SK-N-SH treated with all-trans-retinoic acid at 6 μM for 48 hours (cell line): Measurements from ENCODE around the gene TRIM37.

Experiments used
- ARNTL ChIP-seq: fragments of 450-650 bp; formaldehyde crosslinking; IDR thresholded peaks from 2 replicates; pipeline ENCODE4 v1.5.0; 2020; ENCODE audit warnings: low read depth, mild to moderate bottlenecking, moderate library complexity, borderline replicate concordance
- CREB5 ChIP-seq: fragments of 250-450 bp; sonication (Bioruptor Pico); IDR thresholded peaks from 2 replicates; pipeline ENCODE4 v1.5.1; 2020; ENCODE audit warnings: low read depth, mild to moderate bottlenecking, moderate library complexity
- CSDC2 ChIP-seq: fragments of 250-450 bp; sonication (Bioruptor Pico); IDR thresholded peaks from 2 replicates; pipeline ENCODE4 v1.5.0; 2020; ENCODE audit warnings: mild to moderate bottlenecking, moderate library complexity
- CSRNP3 ChIP-seq: fragments of 250-450 bp; sonication (Bioruptor Pico); IDR thresholded peaks from 2 replicates; pipeline ENCODE4 v1.5.1; 2021; ENCODE audit warnings: mild to moderate bottlenecking, moderate library complexity
- GLIS3 ChIP-seq: fragments of 250-450 bp; sonication (Bioruptor Pico); IDR thresholded peaks from 2 replicates; pipeline ENCODE4 v1.5.0; 2020; ENCODE audit warnings: mild to moderate bottlenecking, moderate library complexity
- PATZ1 ChIP-seq: fragments of 250-450 bp; sonication (Bioruptor Pico); IDR thresholded peaks from 2 replicates; pipeline ENCODE4 v1.8.0; 2020; ENCODE audit warnings: mild to moderate bottlenecking, moderate library complexity, borderline replicate concordance
- PPARA ChIP-seq: fragments of 250-450 bp; sonication (Bioruptor Pico); IDR thresholded peaks from 2 replicates; pipeline ENCODE4 v1.5.0; 2020; ENCODE audit warnings: mild to moderate bottlenecking, borderline replicate concordance
- RARB ChIP-seq: fragments of 250-450 bp; sonication (Bioruptor Pico); IDR thresholded peaks from 2 replicates; pipeline ENCODE4 v1.8.0; 2021; ENCODE audit warnings: mild to moderate bottlenecking, moderate library complexity
- TCF4 ChIP-seq: fragments of 250-450 bp; sonication (Bioruptor Pico); IDR thresholded peaks from 2 replicates; pipeline ENCODE4 v1.8.0; 2021; ENCODE audit warnings: mild to moderate bottlenecking, moderate library complexity, borderline replicate concordance
- ZC3H10 ChIP-seq: fragments of 250-450 bp; sonication (Bioruptor Pico); IDR thresholded peaks from 2 replicates; pipeline ENCODE4 v1.5.1; 2021; ENCODE audit warnings: mild to moderate bottlenecking, moderate library complexity
- ZFP3 ChIP-seq: fragments of 250-450 bp; sonication (Bioruptor Pico); IDR thresholded peaks from 2 replicates; pipeline ENCODE4 v1.5.0; 2020; ENCODE audit warnings: mild to moderate bottlenecking, moderate library complexity
- ZFP30 ChIP-seq: fragments of 450-650 bp; formaldehyde crosslinking; IDR thresholded peaks from 2 replicates; pipeline ENCODE4 v1.5.0; 2022; ENCODE audit warnings: mild to moderate bottlenecking, moderate library complexity
- ZNF565 ChIP-seq: fragments of 450-650 bp; formaldehyde crosslinking; conservative IDR thresholded peaks from 2 replicates; pipeline ENCODE4 v1.5.0; 2020; ENCODE audit warnings: low read depth, mild to moderate bottlenecking, moderate library complexity

- TF ChIP-seq ZFP30 (no peak), ZC3H10 (no peak), PATZ1 (CRISPR knock-in tag) (no peak), RARB (no peak), ARNTL (CRISPR knock-in tag) (no peak), TCF4 (CRISPR knock-in tag) (no peak), PPARA (CRISPR knock-in tag) (no peak), ZNF565 (CRISPR knock-in tag) (no peak), CSRNP3 (CRISPR knock-in tag) (no peak), CSDC2 (CRISPR knock-in tag) (no peak), CREB5 (CRISPR knock-in tag) (no peak), GLIS3 (no peak), ZFP3 (CRISPR knock-in tag) (no peak)
These were observed 124.1 kb downstream of the TRIM37 start for GRCh38 chr17:58982626-58983025.
